GM20431 (cell line): ENCODE results near the gene TMEM190.

ENCODE experiments used
- in situ Hi-C: fragments of 300-500 bp; cut with MseI, MboI; formaldehyde crosslinking; loops from one replicate; pipeline ENCODE4 v1.15.0; 2020; ENCODE audit warnings: low sequenced_read_pairs; ENCODE audit not compliant: unreplicated experiment

TMEM190 gene

DNA sequence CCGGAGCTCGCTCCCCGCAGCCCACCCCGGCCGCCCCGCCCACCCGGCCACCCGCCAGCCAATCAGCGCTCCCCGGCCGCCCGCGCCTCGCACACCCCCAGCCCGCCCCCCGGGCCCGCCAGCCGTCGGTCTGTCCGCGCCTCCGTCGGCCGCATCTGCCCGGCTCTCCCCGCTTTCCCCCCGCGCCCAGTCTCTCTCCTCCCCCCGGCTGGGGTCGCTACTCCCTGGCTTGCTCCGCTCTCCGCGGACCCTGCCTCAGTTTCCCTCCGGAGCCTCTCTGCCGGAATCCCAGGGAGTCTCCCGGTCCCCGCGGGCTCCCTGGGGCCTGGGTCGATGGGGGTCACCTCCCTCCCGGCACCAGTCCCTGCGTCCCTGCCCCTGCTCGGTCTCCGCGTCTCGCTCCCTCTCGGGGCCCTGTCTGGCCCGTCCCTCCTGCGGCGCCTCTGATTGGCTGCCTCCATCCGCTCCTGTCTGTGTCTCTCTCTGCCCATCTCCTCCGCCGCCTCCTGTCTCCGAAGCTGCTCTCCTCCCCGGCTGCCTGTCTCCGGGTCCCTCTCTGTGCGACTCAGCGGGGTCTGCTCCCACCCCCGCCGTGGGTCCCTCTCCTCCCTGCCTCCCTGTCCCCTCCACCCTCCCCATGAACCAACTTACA is 6.8 kb upstream of the TMEM190 start:
- in situ Hi-C loops, result no loop called here

DNA sequence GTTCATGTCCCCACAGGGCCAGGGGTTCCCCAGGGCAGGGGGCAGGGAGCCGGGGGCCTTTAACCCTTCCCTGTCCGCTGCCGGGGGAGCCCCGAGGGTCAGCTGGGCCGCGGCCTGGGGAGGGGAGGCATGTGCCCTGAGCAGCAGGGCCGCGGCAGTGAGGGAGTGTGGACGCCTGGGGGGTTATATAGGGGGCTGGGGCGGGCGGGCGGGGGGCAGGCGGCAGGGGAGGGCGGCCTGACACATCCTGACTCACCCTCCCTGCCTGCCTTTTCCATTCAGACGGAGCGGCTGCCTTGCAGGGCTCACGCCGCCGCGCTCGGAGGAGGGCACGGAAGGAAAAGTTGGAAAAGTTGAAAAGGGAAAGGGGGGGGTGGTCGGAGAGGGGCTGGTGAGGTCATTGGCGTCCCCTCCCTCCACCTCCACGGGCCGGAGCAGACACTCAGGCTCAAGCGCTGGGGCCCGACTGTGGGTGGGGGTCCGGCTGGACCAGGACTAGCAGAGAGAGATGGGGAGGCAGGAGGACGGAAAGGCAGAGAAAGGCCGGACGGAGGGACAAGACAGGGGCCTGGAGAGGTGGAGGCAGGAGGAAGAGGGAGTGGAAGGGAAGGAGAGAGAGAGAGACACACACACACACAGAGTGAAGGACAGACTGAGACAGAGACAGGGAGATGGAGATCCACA is 6.2 kb upstream of the TMEM190 start, which contains the start of gene IL11:
Gene IL11 (minus strand): TSS at position 159 of the 684 bp plus-strand sequence. CDS start 153 bp downstream, at position 6.
- in situ Hi-C loops, result no loop called here

DNA sequence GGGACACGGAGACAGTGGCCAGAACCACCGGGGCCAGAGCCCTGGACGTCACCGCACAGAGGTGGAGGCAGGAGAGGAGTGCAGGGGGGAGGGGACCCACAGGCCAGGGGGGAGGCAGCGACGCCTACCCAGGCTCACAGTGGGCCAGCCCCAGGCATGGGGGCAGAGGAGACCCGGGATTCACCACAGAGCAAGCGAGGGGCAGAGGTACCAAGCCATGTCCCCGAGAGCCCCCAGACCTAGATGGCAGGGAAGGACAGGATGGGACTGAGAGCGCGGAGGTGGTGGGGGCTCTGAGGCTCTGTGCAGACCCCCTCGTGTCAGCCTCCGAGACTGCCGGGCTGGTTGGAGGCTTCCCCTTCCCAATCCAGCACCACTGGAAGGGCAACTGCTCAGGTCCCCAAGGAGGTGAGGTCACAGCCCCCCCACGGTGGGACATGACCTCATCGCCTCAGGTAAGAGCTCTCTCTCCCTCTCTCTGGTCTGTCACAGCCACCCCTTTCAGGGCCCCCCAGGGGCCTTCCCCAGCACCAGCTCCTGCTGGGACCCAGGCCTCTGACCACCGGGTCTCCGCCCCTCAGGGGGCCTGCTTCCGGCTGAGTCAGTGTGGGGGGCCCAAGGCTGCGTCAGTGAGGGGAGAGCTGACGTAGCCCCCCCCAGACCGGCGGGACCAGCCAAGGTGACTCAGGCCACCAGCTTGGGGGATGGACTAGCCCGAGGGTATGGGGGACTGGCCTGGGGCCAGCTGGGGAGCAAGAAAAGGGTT is 4.1 kb upstream of the TMEM190 start:
- in situ Hi-C loops, result no loop called here

DNA sequence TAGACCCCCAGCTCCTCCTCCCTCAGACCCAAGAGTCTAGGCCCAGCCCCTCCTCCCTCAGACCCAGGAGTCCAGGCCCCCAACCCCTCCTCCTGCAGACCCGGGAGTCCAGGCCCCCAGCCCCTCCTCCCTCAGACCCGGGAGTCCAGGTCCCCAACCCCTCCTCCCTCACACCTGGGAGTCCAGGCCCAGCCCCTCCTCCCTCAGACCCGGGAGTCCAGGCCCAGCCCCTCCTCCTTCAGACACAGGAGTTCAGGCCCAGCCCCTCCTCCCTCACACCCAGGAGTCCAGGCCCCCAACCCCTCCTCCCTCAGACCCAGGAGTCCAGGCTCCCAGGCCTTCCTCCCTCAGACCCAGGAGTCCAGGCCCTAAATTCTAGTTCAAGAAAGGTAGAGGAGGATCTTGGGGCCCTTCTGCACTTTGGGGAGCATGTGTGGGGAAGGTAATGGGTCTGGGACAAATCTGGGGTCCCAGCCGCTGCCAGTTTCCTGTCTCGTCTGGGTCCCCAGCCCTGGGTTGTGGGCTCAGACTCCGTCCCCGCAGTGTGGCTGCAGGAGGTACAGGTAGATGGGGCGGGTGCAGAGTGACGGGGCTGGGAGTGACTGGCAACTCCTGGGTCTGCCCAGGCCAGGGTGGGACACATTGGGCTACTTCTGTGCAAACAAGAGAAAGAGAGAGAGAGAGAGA is 3.2 kb upstream of the TMEM190 start:
- in situ Hi-C loops, result no loop called here

DNA sequence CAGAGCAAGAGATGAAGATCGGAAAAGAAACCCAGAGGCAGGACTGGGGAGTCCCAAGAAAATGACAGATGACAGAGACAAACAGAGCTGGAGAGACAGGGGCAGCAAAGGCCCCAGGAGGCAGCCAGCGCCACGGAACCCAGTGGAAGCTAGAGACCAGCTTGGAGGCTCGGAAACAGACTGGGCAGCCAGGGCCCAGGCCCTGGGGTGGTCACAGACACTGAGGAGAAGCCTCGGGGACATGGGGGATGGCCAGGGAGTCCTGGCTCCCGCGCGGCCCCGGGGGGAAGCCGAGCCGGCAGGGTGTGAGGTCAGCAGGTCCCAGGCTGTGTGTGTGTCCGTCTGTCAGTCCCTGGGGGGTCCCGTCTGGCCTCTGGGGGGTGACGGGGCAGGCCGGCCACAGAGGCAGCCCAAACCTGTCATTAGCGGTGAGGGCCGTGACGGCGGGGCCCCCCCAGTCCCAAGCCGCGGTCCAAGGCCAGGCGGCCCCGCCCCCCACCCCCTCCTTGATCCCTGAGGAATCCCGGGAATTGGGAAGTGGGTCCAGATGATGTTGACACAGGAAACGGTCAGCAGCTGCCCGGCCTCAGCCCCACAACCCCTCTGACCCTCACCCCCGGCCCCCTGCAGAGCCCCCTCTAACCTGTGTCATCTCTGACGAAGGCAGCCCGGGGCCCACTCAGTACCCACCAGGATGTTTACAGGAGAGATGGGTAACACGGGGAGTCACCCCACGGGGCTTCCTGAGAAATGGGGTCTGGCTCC is 2.5 kb upstream of the TMEM190 start:
- in situ Hi-C loops, result no loop called here

DNA sequence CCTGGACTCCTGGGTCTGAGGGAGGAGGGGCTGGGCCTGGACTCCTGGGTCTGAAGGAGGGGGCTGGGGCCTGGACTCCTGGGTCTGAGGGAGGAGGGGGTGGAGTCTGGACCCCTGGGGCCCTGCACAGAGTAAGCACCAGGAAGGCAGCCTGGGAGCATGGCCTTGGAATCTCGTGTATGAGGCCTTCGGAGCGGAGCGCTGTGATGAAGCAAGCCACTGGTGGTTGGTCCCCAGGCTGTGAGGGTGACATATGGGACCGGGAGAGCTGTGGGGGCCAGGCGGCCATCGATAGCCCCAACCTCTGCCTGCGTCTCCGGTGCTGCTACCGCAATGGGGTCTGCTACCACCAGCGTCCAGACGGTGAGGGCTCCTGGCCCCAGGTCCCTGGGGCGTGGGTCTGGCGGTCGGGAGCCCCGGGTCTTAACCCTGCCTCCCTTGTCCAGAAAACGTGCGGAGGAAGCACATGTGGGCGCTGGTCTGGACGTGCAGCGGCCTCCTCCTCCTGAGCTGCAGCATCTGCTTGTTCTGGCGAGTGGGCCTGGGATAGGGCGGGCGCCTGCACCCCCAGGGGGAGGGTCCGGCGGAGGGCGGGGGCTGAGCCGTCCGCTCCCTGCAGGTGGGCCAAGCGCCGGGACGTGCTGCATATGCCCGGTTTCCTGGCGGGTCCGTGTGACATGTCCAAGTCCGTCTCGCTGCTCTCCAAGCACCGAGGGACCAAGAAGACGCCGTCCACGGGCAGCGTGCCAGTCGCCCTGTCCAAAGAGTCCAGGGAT is 918 bp downstream of the TMEM190 start:
- in situ Hi-C loops, result no loop called here

DNA sequence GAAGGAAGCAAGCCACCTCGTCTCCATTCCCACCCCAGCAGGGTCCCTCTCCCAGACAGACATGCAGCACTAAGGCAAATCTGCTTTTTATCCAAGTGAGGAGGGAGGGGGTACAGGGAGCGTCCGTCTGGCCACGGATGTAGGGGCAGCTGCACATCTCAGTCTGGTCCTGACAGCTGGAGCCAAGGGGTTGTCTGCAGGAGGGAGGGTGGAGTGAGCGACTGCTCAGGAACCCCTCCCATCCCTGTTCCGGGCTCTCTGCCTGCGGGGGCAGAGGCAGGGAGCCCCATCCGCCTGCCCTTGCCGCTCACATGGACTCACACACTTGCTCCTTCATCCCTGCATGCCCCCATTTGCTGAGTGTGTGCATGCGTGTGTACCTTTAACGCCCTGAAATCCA is 2.5 kb downstream of the TMEM190 start:
- in situ Hi-C loops, result no loop called here

DNA sequence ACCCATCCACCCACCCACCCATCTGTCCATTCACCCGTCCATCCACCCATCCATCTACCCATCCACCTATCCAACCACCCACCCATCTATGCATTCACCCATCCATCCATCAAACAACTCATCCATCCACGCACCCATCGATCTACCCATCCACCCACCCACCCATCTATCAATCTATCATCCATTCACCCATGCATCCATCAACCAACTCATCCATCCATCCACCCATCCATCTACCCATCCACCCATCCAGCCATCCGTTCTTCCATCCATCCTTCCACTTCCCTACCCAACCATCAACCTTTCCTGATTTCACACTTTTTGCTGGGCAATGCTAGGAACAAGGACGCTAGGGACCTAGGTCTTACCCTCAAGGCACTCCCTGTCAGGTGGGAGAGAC is 5.4 kb downstream of the TMEM190 start:
- in situ Hi-C loops, result no loop called here

DNA sequence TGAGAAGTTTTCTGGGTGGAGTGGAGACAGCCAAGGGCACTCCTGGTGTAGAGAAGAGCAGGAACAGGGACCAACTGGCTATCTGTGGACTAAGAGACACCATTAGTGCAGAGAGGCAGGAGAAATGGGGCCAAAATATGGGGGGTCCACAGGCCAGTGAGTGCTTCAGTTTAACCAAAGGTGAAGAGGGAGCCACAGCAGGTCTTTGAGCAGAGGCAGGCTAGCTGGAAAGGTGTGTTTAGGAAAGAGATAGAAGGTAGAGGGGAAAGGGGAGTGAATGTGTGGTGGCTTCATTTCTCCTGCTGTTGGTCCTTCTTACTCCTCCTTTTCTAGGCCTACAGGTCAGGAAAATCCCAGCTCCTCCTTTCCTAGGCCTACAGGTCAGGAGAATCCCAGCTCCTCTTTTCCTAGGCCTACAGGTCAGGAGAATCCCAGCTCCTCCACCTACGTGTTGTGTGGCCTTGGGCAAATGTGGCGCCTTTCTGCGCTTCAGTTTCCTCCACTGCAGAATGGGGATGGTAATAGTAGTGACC is 6.0 kb downstream of the TMEM190 start:
- in situ Hi-C loops, result no loop called here

DNA sequence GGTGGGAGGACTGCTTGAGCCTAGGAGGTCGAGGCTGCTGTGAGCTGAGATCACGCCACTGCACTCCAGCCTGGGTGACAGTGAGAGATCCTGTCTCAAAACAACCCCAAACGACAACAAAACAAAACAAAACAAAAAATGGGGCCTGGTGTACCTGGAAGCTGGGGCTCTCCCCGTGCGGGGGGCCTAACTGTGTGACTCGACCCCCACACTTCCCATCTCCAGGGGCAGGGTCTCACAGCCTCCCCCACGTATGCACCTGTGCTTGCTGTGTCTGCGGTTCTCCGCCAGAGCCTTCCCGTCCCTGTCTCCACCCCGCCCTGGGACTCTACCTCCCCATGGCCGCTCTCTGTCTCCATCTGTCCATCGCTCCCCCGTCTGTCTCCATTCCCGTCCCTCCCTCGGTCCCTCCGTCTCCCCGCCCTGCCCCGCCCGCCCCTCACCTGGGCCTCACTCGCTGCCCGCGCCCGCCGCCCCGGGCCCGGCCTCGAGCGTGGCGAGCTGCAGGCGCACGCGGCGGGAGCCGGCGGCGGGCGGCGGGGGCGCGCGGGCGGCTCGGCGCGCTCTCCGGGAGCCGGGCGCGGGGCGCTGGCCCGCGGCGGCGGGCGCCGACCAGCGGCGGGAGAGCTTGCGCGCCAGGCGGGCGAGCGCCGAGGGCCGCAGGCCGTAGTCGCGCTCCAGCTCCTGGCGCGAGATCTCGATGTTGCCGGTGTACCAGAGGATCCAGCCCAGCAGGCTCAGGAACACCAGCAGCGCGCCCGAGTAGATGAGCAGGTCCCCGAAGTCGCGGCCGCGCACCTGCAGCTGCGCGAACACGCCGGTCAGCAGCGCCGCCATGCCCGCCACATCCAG is 6.9 kb downstream of the TMEM190 start:
- in situ Hi-C loops, result no loop called here

DNA sequence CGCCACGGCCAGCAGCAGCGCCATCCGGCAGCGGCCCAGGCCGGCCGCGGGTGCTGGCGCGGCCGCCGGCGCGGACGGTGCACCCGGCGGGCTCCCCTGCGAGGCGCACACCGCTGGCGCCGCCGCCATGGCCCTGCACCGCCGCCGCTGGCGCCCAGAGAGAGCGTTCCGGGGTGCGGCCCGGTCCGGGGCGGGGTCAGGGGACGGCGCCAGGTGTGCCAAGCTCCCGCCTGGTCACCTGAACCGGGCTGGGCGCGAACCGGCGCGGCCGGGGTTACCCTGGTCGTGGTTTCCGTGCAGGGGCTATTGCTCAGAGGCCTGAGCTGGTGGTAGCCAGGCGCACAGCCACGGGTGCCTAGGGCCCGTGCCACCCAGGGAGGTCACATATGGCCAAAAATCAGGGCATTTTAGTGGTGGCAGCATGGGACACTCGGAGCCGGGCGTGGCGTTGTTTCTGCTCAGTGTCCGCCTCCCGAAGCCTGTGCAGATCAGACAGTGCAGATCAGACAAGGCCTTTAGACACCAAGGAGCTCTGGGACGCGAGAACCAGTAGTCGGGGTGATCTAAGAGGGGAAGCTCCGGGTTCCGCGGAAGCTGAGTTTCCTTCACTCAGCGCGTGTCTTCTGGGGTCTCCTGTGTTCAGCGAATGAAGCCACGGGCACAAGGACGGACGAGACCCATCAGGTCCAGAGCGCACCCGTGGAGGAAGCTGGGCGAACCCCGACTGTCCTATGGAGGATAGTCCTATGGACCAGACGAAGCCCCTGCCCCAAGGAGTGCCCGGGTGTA is 7.7 kb downstream of the TMEM190 start, which contains the start of gene TMEM238:
Gene TMEM238 (minus strand): TSS at position 162 of the 789 bp plus-strand sequence. CDS start 33 bp downstream, at position 129.
- in situ Hi-C loops, result no loop called here

DNA sequence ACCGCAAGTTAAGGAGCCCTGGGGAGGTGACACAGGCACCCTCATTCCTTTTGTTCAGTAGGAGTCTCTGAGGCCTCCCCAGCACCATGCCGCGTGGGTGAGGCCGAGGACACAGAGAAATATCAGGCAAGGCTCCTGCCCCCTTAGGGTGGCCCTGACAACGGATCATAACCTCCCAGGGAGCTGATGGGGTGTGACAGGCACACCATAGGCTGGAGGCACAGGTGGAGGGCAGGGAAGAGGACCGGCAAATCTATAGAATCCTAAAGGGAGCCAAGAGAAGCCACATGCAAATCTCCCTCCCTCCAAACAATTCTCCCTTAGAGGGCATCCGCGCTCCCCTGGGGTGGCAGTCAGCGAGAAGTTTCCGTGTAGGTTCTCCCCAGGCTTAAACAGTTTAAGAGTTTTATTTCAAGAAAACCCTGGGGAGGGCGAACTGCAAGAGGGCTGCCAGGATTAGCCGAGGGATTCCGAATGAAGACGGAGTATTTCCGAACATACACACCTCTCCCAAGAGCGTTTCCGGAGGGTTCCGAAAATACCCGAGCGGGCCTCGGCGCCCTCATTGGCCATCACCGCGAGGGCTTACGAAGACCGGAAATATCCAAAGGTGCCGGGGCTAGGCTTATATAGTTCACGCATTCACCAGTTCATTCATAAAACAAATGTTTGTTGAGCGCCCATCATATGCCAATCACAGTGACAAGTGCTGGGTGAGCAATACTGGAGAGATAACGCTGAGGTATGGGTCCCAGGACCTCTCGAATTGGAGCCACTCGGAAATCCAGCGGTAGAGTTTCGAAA is 8.5 kb downstream of the TMEM190 start:
- in situ Hi-C loops, result no loop called here

DNA sequence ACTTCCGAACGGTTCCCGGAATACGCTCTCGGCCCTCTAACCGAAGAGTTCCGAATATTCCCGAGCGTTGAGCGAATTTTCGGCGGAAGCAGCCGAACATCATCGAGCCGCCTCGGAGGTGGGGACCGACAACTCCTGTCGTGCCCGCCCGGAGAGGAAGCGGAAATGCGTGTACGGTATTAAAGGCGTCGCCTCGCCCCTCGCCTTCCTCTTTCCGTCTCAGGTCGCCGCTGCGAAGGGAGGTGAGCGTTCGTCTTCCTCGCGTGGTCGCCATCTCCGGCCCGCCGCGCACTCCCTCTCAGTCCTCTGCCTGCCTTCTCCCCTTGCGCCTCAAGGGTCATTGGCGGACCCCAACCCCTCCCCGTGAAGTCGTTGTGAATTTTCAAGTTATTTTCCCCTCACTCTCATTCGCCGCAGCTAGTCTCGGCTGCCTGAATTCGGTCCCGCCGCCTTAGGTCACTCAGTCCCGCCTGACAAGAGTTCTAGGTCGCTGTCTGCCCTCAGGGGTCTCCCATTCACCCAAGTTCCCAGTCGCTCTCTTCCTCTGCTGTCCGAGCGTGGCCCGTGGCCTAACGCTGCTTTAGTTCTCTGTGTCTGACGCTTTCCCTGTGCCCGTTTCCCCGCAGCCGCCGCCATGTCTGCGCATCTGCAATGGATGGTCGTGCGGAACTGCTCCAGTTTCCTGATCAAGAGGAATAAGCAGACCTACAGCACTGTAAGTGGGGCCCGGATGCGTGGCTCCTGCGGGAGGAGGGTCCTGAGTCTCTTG is 9.3 kb downstream of the TMEM190 start, which contains the start of gene RPL28:
Gene RPL28 (plus strand): TSS at position 209 of the 769 bp plus-strand sequence. CDS start 426 bp downstream, at position 635.
- in situ Hi-C loops, result no loop called here

DNA sequence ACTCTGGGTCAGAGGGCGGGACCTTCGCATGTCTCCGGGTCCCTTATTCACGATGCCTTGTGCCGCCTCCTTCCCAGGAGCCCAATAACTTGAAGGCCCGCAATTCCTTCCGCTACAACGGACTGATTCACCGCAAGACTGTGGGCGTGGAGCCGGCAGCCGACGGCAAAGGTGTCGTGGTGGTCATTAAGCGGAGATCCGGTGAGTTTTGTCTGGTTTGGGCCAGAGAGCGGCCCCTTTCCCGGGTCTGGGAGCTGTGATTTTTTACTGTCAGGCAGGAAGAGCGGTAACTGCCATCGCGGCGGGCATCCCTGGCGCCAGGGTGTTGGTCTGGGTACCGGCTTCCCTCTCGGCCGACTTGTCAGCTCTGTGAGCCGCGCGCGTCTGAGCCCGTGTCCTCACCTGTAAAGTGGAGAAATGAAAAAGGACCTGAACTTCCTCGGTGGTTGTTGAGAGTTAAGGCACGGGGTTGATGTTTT is 9.9 kb downstream of the TMEM190 start:
- in situ Hi-C loops, result no loop called here
